Endothelial cell of umbilical vein (primary cell): ENCODE data around the gene ATP6V1A. TPM values are rescaled to one million over a fixed set of nuclear protein-coding genes. Genes with fewer than 3 reads are reported as not detected.

Experiments
- polyA plus RNA-seq, 4 experiments: library from polyadenylated mRNA; depleted of rRNA in 3 of 4; stranded (reverse) in 3 of 4; unstranded in 1 of 4; fragments of >200 nt; gene quantifications; 2 replicates each; pipeline versions ENCODE4 v1.2.1 to v1.2.3, GENCODE V29; 2011 to 2012; ENCODE audit warnings: missing spikeins in 1 of 4
- total RNA-seq: library from RNA; stranded (reverse); gene quantifications from 2 replicates; pipeline ENCODE4 v1.2.3, GENCODE V29; 2021

The ATP6V1A gene
- total and polyA plus RNA-seq, 2 donors (not counting 3 experiments of a cell fraction or from before 2014, with no cell fraction given), result 20.9 to 96.9 TPM

Other genes starting within 250 kb of the ATP6V1A start
- gene SPICE1, start 231.9 kb upstream of the ATP6V1A start, total RNA-seq, result 15.0 and 16.7 TPM in 2 replicates
- 2.1 and 2.3 TPM in 2 replicates for gene SPICE1, start 231.9 kb upstream of the ATP6V1A start, polyA plus RNA-seq
- gene SIDT1, start 214.5 kb upstream of the ATP6V1A start, total RNA-seq, result not detected in 2 replicates
- gene SIDT1, start 214.5 kb upstream of the ATP6V1A start, polyA plus RNA-seq, result 0.03 and 0.07 TPM in 2 replicates
- 10.5 and 10.9 TPM in 2 replicates for gene USF3, start 50.4 kb upstream of the ATP6V1A start, total RNA-seq
- gene USF3, start 50.4 kb upstream of the ATP6V1A start, polyA plus RNA-seq, result 6.5 and 7.0 TPM in 2 replicates
- gene NAA50, start 786 bp upstream of the ATP6V1A start, total RNA-seq, result 152 and 160 TPM in 2 replicates
- gene NAA50, start 786 bp upstream of the ATP6V1A start, polyA plus RNA-seq, result 53.1 and 54.0 TPM in 2 replicates
- 17.0 and 24.0 TPM in 2 replicates for gene GRAMD1C, start 91.8 kb downstream of the ATP6V1A start, total RNA-seq
- gene GRAMD1C, start 91.8 kb downstream of the ATP6V1A start, polyA plus RNA-seq, result 3.1 and 7.0 TPM in 2 replicates
- gene ZDHHC23, start 201.0 kb downstream of the ATP6V1A start, total RNA-seq, result 1.9 and 3.2 TPM in 2 replicates
- gene ZDHHC23, start 201.0 kb downstream of the ATP6V1A start, polyA plus RNA-seq, result 0.94 and 0.99 TPM in 2 replicates